GM12872 (cell line): ENCODE measurements around the gene TMEM108.

Source experiments
- CTCF ChIP-seq: IDR thresholded peaks from 3 replicates; pipeline ENCODE4 v1.5.1; 2011; ENCODE audit warnings: low read depth, mild to moderate bottlenecking, low read length, moderate library complexity; ENCODE audit not compliant: insufficient read depth

TMEM108 gene

DNA sequence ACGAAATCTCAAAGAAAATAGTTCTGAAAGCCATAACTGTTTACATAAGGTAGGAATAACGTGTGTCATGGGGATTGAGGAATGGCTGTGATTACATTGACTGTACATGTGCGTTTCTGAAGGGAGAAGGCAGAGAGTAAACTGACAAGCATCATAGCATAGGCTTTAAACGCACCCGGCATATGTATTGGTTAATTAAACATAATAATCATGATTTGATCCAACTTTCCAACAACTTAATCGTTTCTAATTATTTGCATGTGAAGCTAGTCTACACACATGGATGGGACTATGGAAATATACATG lies 3.3 kb downstream of the TMEM108 start:
- no peak for TF ChIP-seq CTCF

- TF ChIP-seq CTCF: no peak
Observed at GRCh38 chr3:133042778-133043177, 4.6 kb downstream of the TMEM108 start.

GRCh38 chr3:133047980-133048379 lies 9.8 kb downstream of the TMEM108 start:
- no peak for TF ChIP-seq CTCF

GRCh38 chr3:133049491-133049890 lies 11.3 kb downstream of the TMEM108 start:
- no peak for TF ChIP-seq CTCF

DNA sequence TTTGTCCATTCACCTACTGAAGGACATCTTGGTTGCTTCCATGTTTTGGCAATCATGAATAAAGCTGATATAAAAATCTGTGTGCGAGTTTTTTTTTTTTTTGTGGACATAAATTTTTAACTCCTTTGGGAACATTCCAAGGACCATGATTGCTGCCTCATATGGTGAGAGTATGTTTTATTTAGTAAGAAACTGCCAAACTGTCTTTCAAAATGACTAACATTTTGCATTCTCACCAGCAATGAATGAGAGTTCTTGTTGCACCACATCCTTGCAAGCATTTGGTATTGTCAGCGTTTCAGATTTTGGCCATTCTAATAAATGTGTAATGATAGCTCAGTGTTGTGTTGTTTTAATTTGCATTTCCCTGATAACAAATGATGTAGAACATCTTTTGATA lies 12.7 kb downstream of the TMEM108 start:
- TF ChIP-seq CTCF: no peak

DNA sequence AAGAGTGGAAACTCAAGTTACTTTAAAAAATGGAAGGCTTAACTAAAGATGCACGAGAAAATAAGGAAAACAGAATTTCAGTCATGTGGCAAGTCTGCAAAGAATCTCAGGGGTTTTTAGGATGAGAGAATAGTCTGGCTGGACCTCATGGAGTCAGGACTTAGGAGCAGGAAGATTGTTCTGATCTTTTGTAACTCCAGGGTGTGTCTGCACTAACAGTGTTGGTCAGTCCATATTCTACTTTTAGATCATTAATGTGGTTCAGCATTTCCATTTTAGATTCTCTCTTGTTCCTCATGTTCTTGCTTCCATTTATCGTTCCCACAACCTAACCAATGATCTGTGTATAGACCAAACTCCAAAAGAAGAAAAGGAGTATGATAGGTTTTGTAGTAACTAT lies 15.3 kb downstream of the TMEM108 start:
- TF ChIP-seq CTCF: no peak

DNA sequence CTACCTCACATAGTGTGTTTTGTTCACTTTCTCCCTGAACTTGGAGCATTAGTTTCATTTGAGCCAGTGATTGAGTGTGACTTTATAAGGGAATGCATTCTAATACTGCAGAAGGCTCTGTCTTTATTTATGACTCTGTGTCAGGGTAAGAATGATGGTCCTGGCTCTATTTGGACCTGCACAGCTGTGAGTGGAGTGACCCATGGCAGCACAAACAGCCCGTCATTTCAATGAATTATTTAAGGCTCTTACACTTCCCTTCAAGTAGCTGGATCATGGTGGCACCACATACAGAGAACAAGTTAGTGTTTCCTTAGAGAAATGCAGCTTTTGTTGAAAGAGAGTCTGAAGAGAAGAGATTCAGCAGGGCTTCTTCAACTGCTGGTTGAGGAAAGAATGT lies 16.4 kb downstream of the TMEM108 start:
- no peak for TF ChIP-seq CTCF

DNA sequence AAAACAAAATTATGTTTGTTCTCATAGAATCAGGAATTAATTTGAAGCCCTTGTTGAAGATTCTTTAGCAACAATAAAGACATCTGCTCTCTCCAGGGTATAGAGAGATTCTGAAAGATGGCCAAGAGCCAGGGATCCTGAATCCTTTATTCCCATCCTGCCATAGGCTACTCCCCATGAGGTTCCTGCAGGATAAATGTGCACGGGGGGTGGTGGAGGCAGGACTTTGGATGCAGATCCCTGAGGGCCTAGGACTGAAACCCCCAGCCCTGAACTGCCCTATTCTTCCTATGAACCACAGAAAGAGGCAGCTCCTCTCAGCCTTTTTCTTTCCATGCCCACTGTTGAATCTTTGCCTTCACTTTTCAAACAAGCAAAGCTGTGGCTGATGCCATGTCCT lies 17.1 kb downstream of the TMEM108 start:
- TF ChIP-seq CTCF: no peak
